ENCODE data around the gene UBE2J2. TPM values are rescaled to one million over a fixed set of nuclear protein-coding genes. Genes with fewer than 3 reads are reported as not detected.

The UBE2J2 gene
- total and polyA plus RNA-seq, 5 experiments from 2014 or later, result 84.7 to 105 (median 92.9) TPM

DNA sequence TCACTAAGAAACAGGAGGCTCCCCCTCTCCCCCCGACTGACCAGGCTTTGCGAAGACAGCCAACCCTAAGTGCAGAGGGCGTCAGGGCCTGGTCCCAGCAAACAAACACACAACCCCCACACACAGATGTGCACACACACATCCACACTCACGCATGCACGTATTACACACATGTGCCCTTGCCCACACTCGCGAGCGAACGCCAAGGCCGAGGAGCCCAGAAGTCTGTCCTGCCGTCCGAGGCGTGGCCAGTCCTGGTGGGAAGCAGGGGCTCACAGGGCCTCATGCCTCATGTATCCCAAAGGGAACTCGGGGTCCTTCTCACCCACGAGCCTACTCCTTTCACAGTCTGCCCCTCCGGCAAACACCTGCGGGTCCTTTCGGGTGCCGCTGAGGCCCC is 43.9 kb downstream of the UBE2J2 start:
- H3K4me3 Mint-ChIP-seq, result peak overlapping the region; percentile 38 to 85 (median 56)
- H3K27me3 Mint-ChIP-seq, result no peaks in the 10 kb centered on the region
- POLR2A ChIA-PET, result interaction anchor here (1.6 kb wide), 1 partner anchor 44 kb away, joined by 4 read pairs; the partner anchor contains the start of gene UBE2J2
- no peaks in the 10 kb centered on the region for H3K9me3 Mint-ChIP-seq
- H3K4me1 Mint-ChIP-seq, result peaks cover 21 to 53% (median 39%) of the 10 kb centered on the region in 4 donors
- H3K36me3 Mint-ChIP-seq, result peaks cover 0 to 22% (median 0%) of the 10 kb centered on the region in 3 donors
- DNase-seq, result no peak
- no peak for ATAC-seq
- H3K27ac Mint-ChIP-seq, result peak overlapping the region in 4 of 10 donors; percentile 2 to 68 (median 52)

DNA sequence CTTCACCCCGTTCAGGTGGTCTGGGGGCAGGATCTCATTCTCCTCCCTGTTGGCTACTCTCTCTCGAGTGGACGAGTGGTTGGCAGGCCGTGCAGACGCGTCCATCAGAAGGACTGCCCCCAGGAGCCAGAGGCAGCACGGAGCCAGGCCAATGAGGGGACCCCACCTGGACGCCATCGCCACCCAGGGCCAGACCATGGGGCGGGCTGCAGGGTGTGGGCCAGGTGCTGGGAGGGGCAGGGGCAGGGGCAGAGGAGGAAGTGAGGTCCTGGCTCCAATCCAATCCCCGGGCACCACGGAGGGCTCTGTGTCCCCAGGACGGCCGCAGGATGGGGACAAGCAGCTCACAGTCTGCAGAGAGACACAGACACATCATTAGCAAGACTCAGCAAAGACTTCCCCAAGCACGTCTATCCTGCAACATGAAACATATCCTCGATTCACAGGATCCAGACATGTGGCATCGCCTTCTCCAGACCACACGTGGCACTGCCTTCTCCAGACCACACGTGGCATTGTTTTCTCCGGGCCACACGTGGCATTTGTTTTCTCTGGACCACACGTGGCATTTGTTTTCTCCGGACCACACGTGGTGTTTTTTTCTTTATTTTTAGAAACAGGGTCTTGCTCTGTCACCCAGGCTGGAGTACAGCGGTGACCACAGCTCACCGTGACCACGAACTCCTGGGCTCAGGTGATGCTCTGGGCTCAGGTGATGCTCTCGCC is 44.9 kb downstream of the UBE2J2 start:
- Mint-ChIP-seq H3K4me3 (peak overlapping the region in 1 of 10 donors; percentile 20), H3K4me1 (peaks cover 19 to 43% (median 30%) of the 10 kb centered on the region in 4 donors), H3K27ac (peak overlapping the region in 1 of 10 donors; percentile 34), H3K27me3 (no peaks in the 10 kb centered on the region), H3K36me3 (peaks cover 0 to 23% (median 1%) of the 10 kb centered on the region in 3 donors), H3K9me3 (no peaks in the 10 kb centered on the region)
- ATAC-seq (no peak), DNase-seq (no peak)
- POLR2A ChIA-PET, result interaction anchor here (1.6 kb wide), 1 partner anchor 45 kb away, joined by 4 read pairs; the partner anchor contains the start of gene UBE2J2

DNA sequence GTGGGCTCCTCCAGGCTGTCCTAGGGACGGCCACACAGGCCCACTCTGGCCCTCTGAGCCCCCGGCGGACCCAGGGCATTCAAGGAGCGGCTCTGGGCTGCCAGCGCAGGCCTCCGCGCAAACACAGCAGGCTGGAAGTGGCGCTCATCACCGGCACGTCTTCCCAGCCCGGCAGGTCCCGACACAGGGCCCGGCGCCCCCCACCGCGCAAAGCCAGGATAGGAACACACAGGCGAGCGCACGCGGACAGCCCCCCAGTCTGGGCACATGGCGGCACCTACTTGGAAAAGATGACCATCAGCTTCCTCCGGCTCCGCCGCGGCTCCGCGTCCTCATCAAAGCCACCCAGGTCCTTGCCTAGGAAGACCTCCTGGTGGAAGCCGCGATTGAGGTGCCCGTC is 45.5 kb downstream of the UBE2J2 start:
- no peak for ATAC-seq
- H3K27me3 Mint-ChIP-seq, result no peaks in the 10 kb centered on the region
- peaks cover 16 to 39% (median 25%) of the 10 kb centered on the region in 4 donors for H3K4me1 Mint-ChIP-seq

GRCh38 chr1:1227386-1227785 is 46.3 kb downstream of the UBE2J2 start:
- Mint-ChIP-seq H3K9me3 (no peaks in the 10 kb centered on the region), H3K27ac (no peak overlapping the region), H3K4me3 (no peak overlapping the region), H3K4me1 (peaks cover 16 to 39% (median 28%) of the 10 kb centered on the region in 4 donors), H3K27me3 (no peaks in the 10 kb centered on the region), H3K36me3 (peaks cover 0 to 35% (median 8%) of the 10 kb centered on the region in 3 donors)
- POLR2A ChIA-PET, result interaction anchor here (0.5 to 1.1 kb wide), 7 partner anchors 12 to 169 kb away, joined by 3 to 4 read pairs (median 3); partner anchors contain the start of genes TNFRSF4 and UBE2J2
- no peak for ATAC-seq
- no peak for DNase-seq

More for the DNA sequence above, 45.5 kb downstream of the UBE2J2 start:
- peak overlapping the region in 1 of 10 donors; percentile 34 for H3K27ac Mint-ChIP-seq
- H3K4me3 Mint-ChIP-seq, result no peak overlapping the region
- DNase-seq, result no peak
- peaks cover 0 to 27% (median 2%) of the 10 kb centered on the region in 3 donors for H3K36me3 Mint-ChIP-seq
- POLR2A ChIA-PET, result interaction anchor here (0.9 to 1.1 kb wide), 3 partner anchors 13 to 45 kb away, joined by 3 to 4 read pairs (median 3); partner anchors contain the start of genes TNFRSF4 and UBE2J2
- H3K9me3 Mint-ChIP-seq, result no peaks in the 10 kb centered on the region

DNA sequence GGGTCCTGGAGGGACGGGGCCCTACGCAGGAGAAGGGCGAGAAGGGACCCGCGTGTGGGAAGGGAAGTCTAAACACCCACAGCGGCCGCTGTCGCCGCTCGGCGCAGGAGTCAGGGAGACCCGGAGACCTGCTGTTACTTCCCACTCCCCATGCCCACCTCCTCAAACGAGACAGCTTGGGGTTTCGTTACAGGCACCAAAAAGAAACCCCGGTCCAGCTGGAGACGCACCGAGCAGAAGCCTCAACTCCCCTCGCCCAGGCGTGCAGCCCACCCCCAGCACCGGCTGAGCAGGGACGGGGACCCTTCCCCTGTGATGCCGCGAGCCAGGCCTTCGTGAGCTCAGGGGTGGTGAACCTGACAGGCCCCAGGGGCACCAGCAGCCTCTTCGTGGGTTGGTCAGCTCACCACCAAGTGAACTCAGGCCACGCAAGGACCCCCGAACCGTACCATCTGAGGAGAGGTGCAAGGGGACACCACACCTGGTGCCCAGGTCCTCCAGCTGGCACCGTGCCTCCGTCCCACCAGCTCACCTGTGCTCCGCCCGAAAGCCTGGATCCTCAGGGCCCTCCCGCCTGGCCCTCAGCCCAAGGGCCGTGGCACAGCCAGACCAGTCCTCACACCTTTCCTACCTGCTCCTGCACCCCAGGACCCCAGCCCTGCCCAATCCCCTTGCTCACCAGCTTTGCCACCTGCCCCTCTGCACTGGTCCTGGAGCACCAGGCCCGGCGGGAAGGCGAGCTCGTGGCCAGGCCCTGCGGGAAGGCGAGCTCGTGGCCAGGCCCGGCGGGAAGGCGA is 46.9 kb downstream of the UBE2J2 start:
- Mint-ChIP-seq H3K4me1 (peaks cover 16 to 39% (median 29%) of the 10 kb centered on the region in 4 donors), H3K36me3 (peaks cover 0 to 39% (median 8%) of the 10 kb centered on the region in 3 donors), H3K27me3 (no peaks in the 10 kb centered on the region), H3K27ac (no peak overlapping the region), H3K4me3 (no peak overlapping the region), H3K9me3 (no peaks in the 10 kb centered on the region)
- ATAC-seq (no peak), DNase-seq (no peak)
- POLR2A ChIA-PET, result interaction anchor here (0.5 to 1.1 kb wide), 6 partner anchors 12 to 169 kb away, joined by 3 to 4 read pairs (median 4); partner anchors contain the start of gene UBE2J2

GRCh38 chr1:1225913-1226312 is 47.7 kb downstream of the UBE2J2 start:
- POLR2A ChIA-PET, result no interaction called here
- DNase-seq (no peak), ATAC-seq (no peak)
- peak overlapping the region in 3 of 10 donors; percentile 22 to 56 (median 22) for H3K4me3 Mint-ChIP-seq
- H3K27ac Mint-ChIP-seq, result peak overlapping the region in 2 of 10 donors; percentile 10 to 52
- no peaks in the 10 kb centered on the region for H3K27me3 Mint-ChIP-seq
- H3K36me3 Mint-ChIP-seq, result peaks cover 0 to 41% (median 8%) of the 10 kb centered on the region in 3 donors
- H3K9me3 Mint-ChIP-seq, result no peaks in the 10 kb centered on the region
- peaks cover 15 to 40% (median 26%) of the 10 kb centered on the region in 4 donors for H3K4me1 Mint-ChIP-seq

- Mint-ChIP-seq H3K9me3 (no peaks in the 10 kb centered on the region), H3K27me3 (no peaks in the 10 kb centered on the region), H3K27ac (peak overlapping the region in 1 of 10 donors; percentile 10), H3K4me3 (peak overlapping the region in 1 of 10 donors; percentile 22), H3K36me3 (peaks cover 0 to 47% (median 10%) of the 10 kb centered on the region in 3 donors), H3K4me1 (peaks cover 10 to 39% (median 21%) of the 10 kb centered on the region in 4 donors)
- no peak for DNase-seq
- POLR2A ChIA-PET, result no interaction called here
- no peak for ATAC-seq
These were observed 48.3 kb downstream of the UBE2J2 start for GRCh38 chr1:1225238-1225845.

GRCh38 chr1:1223891-1224290 is 49.8 kb downstream of the UBE2J2 start:
- Mint-ChIP-seq H3K27me3 (no peaks in the 10 kb centered on the region), H3K9me3 (no peaks in the 10 kb centered on the region), H3K36me3 (peaks cover 0 to 53% (median 10%) of the 10 kb centered on the region in 3 donors), H3K4me3 (no peak overlapping the region), H3K4me1 (peaks cover 0 to 24% (median 12%) of the 10 kb centered on the region in 4 donors), H3K27ac (peak overlapping the region in 1 of 10 donors; percentile 25)
- DNase-seq (no peak), ATAC-seq (no peak)
- POLR2A ChIA-PET, result no interaction called here

GRCh38 chr1:1223321-1223720 is 50.3 kb downstream of the UBE2J2 start:
- Mint-ChIP-seq H3K4me1 (peaks cover 0 to 23% (median 10%) of the 10 kb centered on the region in 4 donors), H3K27ac (peak overlapping the region in 1 of 10 donors; percentile 59), H3K9me3 (no peaks in the 10 kb centered on the region), H3K36me3 (peaks cover 0 to 59% (median 10%) of the 10 kb centered on the region in 3 donors), H3K27me3 (no peaks in the 10 kb centered on the region), H3K4me3 (peak overlapping the region in 1 of 10 donors; percentile 48)
- DNase-seq (no peak), ATAC-seq (no peak)
- POLR2A ChIA-PET, result no interaction called here

DNA sequence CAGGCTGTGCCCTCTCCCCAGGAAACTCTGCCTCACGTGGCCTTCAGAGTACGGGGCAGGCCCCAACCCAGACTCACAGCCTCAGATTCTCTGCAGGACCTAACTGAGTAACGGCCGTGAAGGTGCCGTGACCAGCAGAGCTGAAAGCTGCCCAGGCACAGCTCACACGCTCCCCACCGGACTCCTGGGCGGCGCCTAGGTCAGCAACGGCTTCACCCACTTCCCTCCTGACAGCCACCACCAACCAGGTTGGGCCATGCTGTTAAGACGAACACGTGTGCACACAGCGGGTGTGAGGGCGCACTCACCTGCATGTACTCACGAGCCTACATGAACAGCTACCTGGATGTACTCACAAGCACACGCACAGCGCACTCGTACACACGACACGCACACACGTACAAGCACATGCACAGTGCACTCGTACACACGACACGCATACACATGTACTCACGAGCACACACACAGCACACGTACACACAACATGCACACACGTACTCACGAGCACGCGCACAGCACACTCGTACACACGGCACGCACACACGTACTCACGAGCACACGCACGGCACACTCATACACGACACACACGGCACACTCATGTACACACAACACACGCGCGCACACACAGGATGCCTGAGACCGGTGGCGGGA is 51.0 kb downstream of the UBE2J2 start:
- H3K27ac Mint-ChIP-seq, result peak overlapping the region in 2 of 10 donors; percentile 40 to 66
- POLR2A ChIA-PET, result no interaction called here
- DNase-seq (no peak), ATAC-seq (no peak)
- H3K4me1 Mint-ChIP-seq, result peaks cover 0 to 23% (median 9%) of the 10 kb centered on the region in 4 donors
- peaks cover 0 to 65% (median 13%) of the 10 kb centered on the region in 3 donors for H3K36me3 Mint-ChIP-seq
- no peak overlapping the region for H3K4me3 Mint-ChIP-seq
- no peaks in the 10 kb centered on the region for H3K27me3 Mint-ChIP-seq
- H3K9me3 Mint-ChIP-seq, result no peaks in the 10 kb centered on the region

GRCh38 chr1:1221887-1222574 is 51.6 kb downstream of the UBE2J2 start:
- H3K9me3 Mint-ChIP-seq, result no peaks in the 10 kb centered on the region
- POLR2A ChIA-PET, result interaction anchor here (1.1 kb wide), 1 partner anchor 9 kb away, joined by 3 read pairs; the partner anchor contains the start of gene TNFRSF4
- peaks cover 0 to 23% (median 8%) of the 10 kb centered on the region in 4 donors for H3K4me1 Mint-ChIP-seq
- H3K27ac Mint-ChIP-seq, result no peak overlapping the region
- ATAC-seq (no peak), DNase-seq (no peak)
- H3K36me3 Mint-ChIP-seq, result peaks cover 0 to 69% (median 15%) of the 10 kb centered on the region in 3 donors
- no peaks in the 10 kb centered on the region for H3K27me3 Mint-ChIP-seq
- peak overlapping the region in 1 of 10 donors; percentile 7 for H3K4me3 Mint-ChIP-seq
